Naive thymus-derived CD4-positive, alpha-beta T cell (primary cell): ENCODE data around the gene ZDHHC18. TPM values are rescaled to one million over a fixed set of nuclear protein-coding genes. Genes with fewer than 3 reads are reported as not detected.
A peak's percentile ranks its signal among the peaks of the same experiment; 100 is the strongest.

Experiments used
- ATAC-seq: fragments of 150-1000 bp; cut with Tn5 transposase; 2 replicates; pipeline ENCODE4 v1.10.0; 2021; ENCODE audit warnings: mild to moderate bottlenecking, moderate library complexity
- CTCF ChIA-PET: fragments of 350-600 bp; sonication (Branson Sonifier 250); formaldehyde crosslinking; loops from one replicate; lab custom pipeline; 2021; ENCODE audit warnings: antibody characterized with exemption; lab: Charles Lee
- POLR2A ChIA-PET: fragments of 350-600 bp; sonication (Branson Sonifier 250); formaldehyde crosslinking; loops from one replicate; lab custom pipeline; 2021; ENCODE audit warnings: antibody characterized with exemption, inconsistent platforms; lab: Charles Lee
- DNase-seq, 9 donors: peaks; one replicate each; pipeline versions ENCODE4 v3.0.0 to v3.0.0-alpha.2; 2020 to 2022; ENCODE audit warnings: mixed read lengths in 1 of 9
- H3K27ac ChIP-seq: one replicate; pipeline ENCODE4 v1.7.0; 2013; ENCODE audit warnings: mild to moderate bottlenecking, low read depth, low read length, moderate library complexity
- H3K27me3 ChIP-seq, 2 donors: one replicate each; pipeline ENCODE4 v1.7.0; 2013; ENCODE audit warnings: low read length in 2 of 2, mild to moderate bottlenecking in 2 of 2, moderate library complexity in 2 of 2; ENCODE audit not compliant: control insufficient read depth in 2 of 2, insufficient read depth in 2 of 2
- H3K36me3 ChIP-seq, 3 experiments: 1 replicate in 2 of 3; 2 replicates in 1 of 3; pipeline ENCODE4 v1.7.0; 2013; ENCODE audit warnings: low read length in 3 of 3, mild to moderate bottlenecking in 3 of 3, moderate library complexity in 1 of 3; ENCODE audit not compliant: insufficient read depth in 3 of 3, control insufficient read depth in 2 of 3
- H3K4me1 ChIP-seq, 2 donors: one replicate each; pipeline ENCODE4 v1.7.0; 2013; ENCODE audit warnings: low read length in 2 of 2, mild to moderate bottlenecking in 2 of 2, moderate library complexity in 1 of 2; ENCODE audit not compliant: control insufficient read depth in 2 of 2, insufficient read depth in 2 of 2
- H3K4me3 ChIP-seq: 2 replicates; pipeline ENCODE4 v1.7.0; 2013; ENCODE audit warnings: mild to moderate bottlenecking, low read length
- H3K9me3 ChIP-seq, 3 experiments: 1 replicate in 2 of 3; 2 replicates in 1 of 3; pipeline ENCODE4 v1.7.0; 2013; ENCODE audit warnings: low read length in 3 of 3; ENCODE audit not compliant: control insufficient read depth in 2 of 3
- H3K27ac Mint-ChIP-seq, 9 donors: one replicate each; pipeline ENCODE4 v1.8.0; 2020 to 2022; ENCODE audit warnings: mixed read lengths in 9 of 9, mild to moderate bottlenecking in 8 of 9, moderate library complexity in 5 of 9, inconsistent platforms in 2 of 9
- H3K27me3 Mint-ChIP-seq, 5 donors: one replicate each; pipeline ENCODE4 v1.8.0; 2021 to 2022; ENCODE audit warnings: mixed read lengths in 5 of 5, mild to moderate bottlenecking in 1 of 5
- H3K36me3 Mint-ChIP-seq, 5 donors: one replicate each; pipeline ENCODE4 v1.8.0; 2020 to 2022; ENCODE audit warnings: mixed read lengths in 5 of 5, mild to moderate bottlenecking in 3 of 5, inconsistent platforms in 1 of 5
- H3K4me1 Mint-ChIP-seq, 7 donors: one replicate each; pipeline ENCODE4 v1.8.0; 2020 to 2022; ENCODE audit warnings: mixed read lengths in 7 of 7, mild to moderate bottlenecking in 3 of 7, inconsistent platforms in 1 of 7
- H3K4me3 Mint-ChIP-seq, 10 donors: one replicate each; pipeline ENCODE4 v1.8.0; 2020 to 2022; ENCODE audit warnings: mild to moderate bottlenecking in 10 of 10, mixed read lengths in 10 of 10, moderate library complexity in 6 of 10, inconsistent platforms in 2 of 10
- H3K9me3 Mint-ChIP-seq, 11 donors: one replicate each; pipeline ENCODE4 v1.8.0; 2020 to 2022; ENCODE audit warnings: mixed read lengths in 11 of 11, mild to moderate bottlenecking in 4 of 11, inconsistent platforms in 1 of 11, moderate library complexity in 1 of 11
- intact Hi-C, 2 donors: fragments of 100-400 bp; cut with micrococcal nuclease; formaldehyde crosslinking; loops; one replicate each; pipeline ENCODE4 v1.15.1; 2023
- polyA plus RNA-seq, 2 donors: library from polyadenylated mRNA; unstranded; fragments of 300-500 nt; fragmentation: Illumina TruSeq; gene quantifications; one replicate each; pipeline ENCODE4 v1.2.3, GENCODE V29; 2021
- total RNA-seq, 6 experiments: library from RNA in 5 of 6; stranded (reverse) in 5 of 6; gene quantifications; 1 replicate in 5 of 6; 2 replicates in 1 of 6; pipeline ENCODE4 v1.2.3 and lab custom pipeline; 2021 to 2026

ZDHHC18 gene
- total and polyA plus RNA-seq, 7 experiments from 2014 or later = 3.1 to 72.4 (median 38.8) TPM

DNA sequence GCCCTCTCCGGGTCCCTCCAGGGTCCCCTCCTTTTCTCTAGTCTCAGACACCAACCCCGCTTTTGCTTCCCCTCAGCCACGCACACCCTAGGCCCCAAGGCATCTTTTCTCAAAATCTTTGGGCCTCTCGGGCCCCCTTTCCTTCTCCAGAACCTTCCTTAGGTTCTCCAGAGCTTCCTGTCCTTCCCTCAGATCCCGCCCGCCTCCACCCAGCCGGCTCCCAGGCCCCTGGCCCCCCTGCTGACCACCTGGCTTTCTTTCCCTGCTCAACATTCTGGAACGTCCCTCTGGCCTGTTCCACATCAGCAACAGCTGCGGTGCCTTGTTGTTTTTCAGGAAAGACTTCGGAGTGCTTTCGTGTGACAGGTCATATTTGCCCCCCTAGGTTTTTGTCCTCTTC is 1.2 kb downstream of the ZDHHC18 start:
- no peaks in the 10 kb centered on the region for H3K9me3 ChIP-seq
- Mint-ChIP-seq H3K27me3 (no peaks in the 10 kb centered on the region), H3K27ac (peak overlapping the region; percentile 90 to 100 (median 98)), H3K36me3 (peaks cover 0 to 33% (median 5%) of the 10 kb centered on the region in 5 donors), H3K4me3 (peak overlapping the region; percentile 87 to 99 (median 92)), H3K9me3 (no peaks in the 10 kb centered on the region), H3K4me1 (peaks cover 46 to 79% (median 74%) of the 10 kb centered on the region in 7 donors)
- H3K4me1 ChIP-seq = peaks cover 45 to 52% of the 10 kb centered on the region in 2 donors
- intact Hi-C loops = loop anchor here in 1 of 2 donors (2.0 kb wide), 1 partner anchor 63 kb away; the partner anchor contains the start of gene GPN2
- peak overlapping the region; percentile 64 for H3K4me3 ChIP-seq
- DNase-seq = no peak
- peaks cover 0 to 14% (median 4%) of the 10 kb centered on the region in 3 experiments for H3K36me3 ChIP-seq
- no peaks in the 10 kb centered on the region for H3K27me3 ChIP-seq
- CTCF ChIA-PET = interaction anchor here (1.4 kb wide), 1 partner anchor 17 kb away, joined by 9 read pairs; no protein-coding TSS in a partner anchor
- POLR2A ChIA-PET = interaction anchor here (1.3 kb wide), 1 partner anchor 85 kb away, joined by 3 read pairs; no protein-coding TSS in a partner anchor
- no peak for ATAC-seq
- peak overlapping the region; percentile 87 for H3K27ac ChIP-seq

DNA sequence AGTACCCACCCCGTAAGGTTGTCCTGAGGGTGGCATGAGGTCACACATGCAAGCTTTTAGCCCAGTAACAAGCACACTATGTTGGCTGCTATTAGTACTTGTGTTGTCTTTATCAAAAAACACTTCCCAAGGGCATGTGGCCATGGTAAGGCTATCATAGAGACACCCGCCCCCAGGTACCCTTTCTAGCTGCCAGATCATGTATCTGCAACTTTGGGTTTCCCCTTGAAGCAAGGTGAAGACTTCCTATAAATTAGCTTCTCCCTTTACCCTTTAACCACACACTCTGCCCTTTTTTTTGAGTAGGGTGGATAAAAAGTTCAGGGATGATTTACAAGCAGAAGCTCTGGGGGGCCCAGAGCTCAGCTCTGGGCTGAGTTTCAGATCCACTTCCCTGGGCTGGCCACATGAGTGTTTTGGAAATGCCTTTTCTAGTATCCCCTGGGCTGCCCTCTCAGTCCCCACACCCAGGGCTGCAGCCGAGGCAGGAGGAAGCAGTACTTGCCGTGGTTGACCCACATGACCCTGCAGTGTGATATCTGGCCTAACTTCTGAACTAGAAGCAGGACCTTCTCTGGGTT is 2.0 kb downstream of the ZDHHC18 start:
- no peaks in the 10 kb centered on the region for H3K9me3 Mint-ChIP-seq
- H3K4me1 ChIP-seq = peaks cover 53 to 60% of the 10 kb centered on the region in 2 donors
- H3K27me3 Mint-ChIP-seq = no peaks in the 10 kb centered on the region
- peak overlapping the region; percentile 90 to 100 (median 95) for H3K27ac Mint-ChIP-seq
- peaks cover 0 to 38% (median 5%) of the 10 kb centered on the region in 5 donors for H3K36me3 Mint-ChIP-seq
- peak in 1 of 9 donors; percentile 25 for DNase-seq
- intact Hi-C loops = no loop called here
- H3K36me3 ChIP-seq = peaks cover 0 to 16% (median 11%) of the 10 kb centered on the region in 3 experiments
- peak overlapping the region; percentile 14 for H3K4me3 ChIP-seq
- H3K4me3 Mint-ChIP-seq = peak overlapping the region; percentile 87 to 99 (median 92)
- POLR2A ChIA-PET = interaction anchor here (0.6 to 1.3 kb wide), 2 partner anchors 86 to 523 kb away, joined by 3 read pairs; no protein-coding TSS in a partner anchor
- H3K9me3 ChIP-seq = no peaks in the 10 kb centered on the region
- H3K27ac ChIP-seq = peak overlapping the region; percentile 99
- CTCF ChIA-PET = interaction anchor here (0.6 to 1.4 kb wide), 3 partner anchors 18 to 651 kb away, joined by 3 to 9 read pairs (median 4); partner anchors contain the start of gene CNKSR1
- peaks cover 51 to 81% (median 75%) of the 10 kb centered on the region in 7 donors for H3K4me1 Mint-ChIP-seq
- H3K27me3 ChIP-seq = no peaks in the 10 kb centered on the region
- ATAC-seq = no peak

- H3K4me3 ChIP-seq = peak overlapping the region; percentile 14
- intact Hi-C loops = no loop called here
Measured at GRCh38 chr1:26829184-26829911, 2.9 kb downstream of the ZDHHC18 start.

GRCh38 chr1:26831059-26831458 is 4.6 kb downstream of the ZDHHC18 start:
- ATAC-seq (no peak), DNase-seq (no peak)
- Histone ChIP-seq H3K4me1 (peaks cover 57 to 63% of the 10 kb centered on the region in 2 donors), H3K9me3 (no peaks in the 10 kb centered on the region), H3K4me3 (no peak overlapping the region), H3K36me3 (peaks cover 13 to 36% (median 17%) of the 10 kb centered on the region in 3 experiments), H3K27ac (peak overlapping the region; percentile 99), H3K27me3 (no peaks in the 10 kb centered on the region)
- POLR2A ChIA-PET = interaction anchor here (1.0 to 1.9 kb wide), 4 partner anchors 10 to 59 kb away, joined by 3 to 5 read pairs (median 5); partner anchors contain the start of genes GPN2 and SFN
- Mint-ChIP-seq H3K27ac (peak overlapping the region; percentile 76 to 100 (median 98)), H3K4me3 (peak overlapping the region in 6 of 10 donors; percentile 0 to 45 (median 8)), H3K9me3 (no peaks in the 10 kb centered on the region), H3K27me3 (no peaks in the 10 kb centered on the region), H3K4me1 (peaks cover 53 to 82% (median 81%) of the 10 kb centered on the region in 7 donors), H3K36me3 (peaks cover 0 to 56% (median 10%) of the 10 kb centered on the region in 5 donors)
- intact Hi-C loops = no loop called here
- CTCF ChIA-PET = interaction anchor here (1.7 kb wide), 1 partner anchor 20 kb away, joined by 5 read pairs; no protein-coding TSS in a partner anchor

More at GRCh38 chr1:26829184-26829911, 2.9 kb downstream of the ZDHHC18 start:
- ATAC-seq (no peak), DNase-seq (no peak)
- peaks cover 5 to 20% (median 13%) of the 10 kb centered on the region in 3 experiments for H3K36me3 ChIP-seq
- CTCF ChIA-PET = interaction anchor here (1.4 kb wide), 1 partner anchor 19 kb away, joined by 9 read pairs; no protein-coding TSS in a partner anchor
- no peaks in the 10 kb centered on the region for H3K9me3 ChIP-seq
- POLR2A ChIA-PET = interaction anchor here (0.6 to 1.9 kb wide), 3 partner anchors 8 to 524 kb away, joined by 3 to 5 read pairs (median 5); partner anchors contain the start of gene GPN2
- no peaks in the 10 kb centered on the region for H3K9me3 Mint-ChIP-seq
- no peaks in the 10 kb centered on the region for H3K27me3 Mint-ChIP-seq
- no peaks in the 10 kb centered on the region for H3K27me3 ChIP-seq
- peaks cover 59 to 89% (median 83%) of the 10 kb centered on the region in 7 donors for H3K4me1 Mint-ChIP-seq
- peaks cover 59 to 67% of the 10 kb centered on the region in 2 donors for H3K4me1 ChIP-seq
- H3K27ac Mint-ChIP-seq = peak overlapping the region; percentile 90 to 100 (median 95)
- H3K36me3 Mint-ChIP-seq = peaks cover 0 to 46% (median 5%) of the 10 kb centered on the region in 5 donors
- peak overlapping the region; percentile 87 to 99 (median 92) for H3K4me3 Mint-ChIP-seq
- peak overlapping the region; percentile 99 for H3K27ac ChIP-seq

GRCh38 chr1:26831546-26832248 is 5.2 kb downstream of the ZDHHC18 start:
- Mint-ChIP-seq H3K9me3 (no peaks in the 10 kb centered on the region), H3K4me1 (peaks cover 54 to 82% (median 78%) of the 10 kb centered on the region in 7 donors), H3K27ac (peak overlapping the region; percentile 95 to 100 (median 99)), H3K27me3 (no peaks in the 10 kb centered on the region), H3K4me3 (peak overlapping the region in 5 of 10 donors; percentile 0 to 86 (median 35)), H3K36me3 (peaks cover 0 to 58% (median 10%) of the 10 kb centered on the region in 5 donors)
- DNase-seq = peak in 1 of 9 donors; percentile 14
- intact Hi-C loops = loop anchor here (2.0 kb wide), 3 partner anchors 21 to 359 kb away; partner anchors contain the start of gene HMGN2 (in 1 of the 2)
- CTCF ChIA-PET = interaction anchor here (0.9 to 2.7 kb wide), 4 partner anchors 9 to 218 kb away, joined by 3 to 13 read pairs (median 4); partner anchors contain the start of gene PIGV
- ATAC-seq = no peak
- H3K4me3 ChIP-seq = no peak overlapping the region
- peaks cover 54 to 62% of the 10 kb centered on the region in 2 donors for H3K4me1 ChIP-seq
- H3K36me3 ChIP-seq = peaks cover 13 to 39% (median 17%) of the 10 kb centered on the region in 3 experiments
- POLR2A ChIA-PET = interaction anchor here (0.6 to 3.1 kb wide), 5 partner anchors 10 to 69 kb away, joined by 5 to 34 read pairs (median 12); partner anchors contain the start of genes GPATCH3 and PIGV
- no peaks in the 10 kb centered on the region for H3K27me3 ChIP-seq
- peak overlapping the region; percentile 99 for H3K27ac ChIP-seq
- H3K9me3 ChIP-seq = no peaks in the 10 kb centered on the region
